Stimulated activated effector memory CD8-positive, alpha-beta T cell treated with anti-CD3 and anti-CD28 coated beads, Interleukin-12 subunit alpha, Interleukin-12 subunit beta, amount 100 ng/mL, for 72 hours (primary cell): ENCODE measurements around the gene ELOVL2.
A peak's percentile ranks its signal among the peaks of the same experiment; 100 is the strongest.
"Not testable (repeated sequence)": the region's sequence is repeated elsewhere in the genome, so short reads cannot be mapped to it uniquely, and the experiment has no call there.

Source experiments
- ATAC-seq: fragments of 150-1000 bp; cut with Tn5 transposase; 2 replicates; pipeline ENCODE4 v1.10.0; 2021
- DNase-seq, 2 donors: peaks; one replicate each; pipeline ENCODE4 v3.0.0; 2021 to 2022; ENCODE audit warnings: low spot score in 2 of 2
- H3K27ac Mint-ChIP-seq: one replicate; pipeline ENCODE4 v1.8.0; 2022; ENCODE audit warnings: mild to moderate bottlenecking, mixed read lengths
- H3K36me3 Mint-ChIP-seq: one replicate; pipeline ENCODE4 v1.8.0; 2022; ENCODE audit warnings: mild to moderate bottlenecking, mixed read lengths
- H3K4me1 Mint-ChIP-seq: one replicate; pipeline ENCODE4 v1.8.0; 2022; ENCODE audit warnings: mixed read lengths
- H3K4me3 Mint-ChIP-seq: one replicate; pipeline ENCODE4 v1.8.0; 2022; ENCODE audit warnings: mild to moderate bottlenecking, mixed read lengths
- H3K9me3 Mint-ChIP-seq: one replicate; pipeline ENCODE4 v1.8.0; 2022; ENCODE audit warnings: mixed read lengths

ELOVL2 gene

DNA sequence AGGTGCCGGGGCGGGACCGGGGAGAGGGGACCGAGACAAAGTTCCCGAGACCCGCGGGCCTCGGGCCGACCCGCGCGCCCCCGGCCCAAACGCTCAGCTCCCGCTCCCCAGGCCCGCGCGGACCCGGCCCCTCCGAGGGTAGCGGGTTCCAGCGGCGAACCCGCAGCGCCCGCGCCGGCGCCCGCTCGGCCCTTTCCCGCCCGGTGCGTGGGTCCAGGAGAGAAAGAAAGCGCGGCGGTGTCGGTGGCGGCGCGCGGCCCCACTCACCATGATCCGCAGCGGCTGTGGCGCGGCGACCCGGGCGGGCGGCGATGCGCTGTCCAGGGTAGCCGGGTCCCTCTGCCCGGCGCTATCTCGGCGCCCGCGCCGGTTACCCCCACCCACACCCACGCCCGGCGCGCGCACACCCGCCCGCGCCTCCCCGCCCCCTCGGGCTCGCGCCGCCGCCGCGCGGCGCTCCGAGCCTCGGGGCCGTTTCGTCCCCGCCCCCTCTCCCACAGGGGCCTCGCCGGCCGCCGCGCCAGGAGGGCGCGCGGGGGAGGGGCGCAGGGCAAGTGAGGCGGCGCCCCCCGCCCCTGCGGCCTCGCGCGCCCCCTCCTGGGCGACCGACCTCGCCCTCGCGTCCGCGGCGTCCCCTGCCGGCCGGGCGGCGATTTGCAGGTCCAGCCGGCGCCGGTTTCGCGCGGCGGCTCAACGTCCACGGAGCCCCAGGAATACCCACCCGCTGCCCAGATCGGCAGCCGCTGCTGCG, at the start of gene ELOVL2:
Gene ELOVL2, minus strand, starts transcription at position 345 of the 751 bp plus-strand sequence. Its CDS starts 75 bp downstream, at position 270.
- H3K4me1 Mint-ChIP-seq = peaks cover 16% of the 10 kb centered on the region
- DNase-seq (peak; percentile 10 to 54), ATAC-seq (peak; percentile 73)
- H3K36me3 Mint-ChIP-seq = no peaks in the 10 kb centered on the region
- H3K4me3 Mint-ChIP-seq = peak within 1 kb of the TSS; percentile 64
- H3K9me3 Mint-ChIP-seq = no peaks in the 10 kb centered on the region
- no peak within 1 kb of the TSS for H3K27ac Mint-ChIP-seq

DNA sequence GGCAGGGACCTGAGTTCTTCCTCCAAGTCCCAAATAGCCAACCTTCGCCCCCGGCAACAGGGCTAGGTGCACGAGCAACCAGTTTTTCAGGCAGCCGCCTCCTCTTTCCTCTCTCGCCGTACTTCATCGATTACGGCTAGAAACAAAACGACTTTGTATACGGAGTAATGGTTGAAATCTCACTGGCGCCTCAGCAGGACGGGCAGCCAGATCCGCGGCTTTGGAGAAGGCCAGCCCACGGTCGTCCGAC, 49.2 kb upstream of the ELOVL2 start:
- no peak for DNase-seq
- Mint-ChIP-seq H3K27ac (peak overlapping the region; percentile 97), H3K4me1 (peaks cover 29% of the 10 kb centered on the region), H3K36me3 (peaks cover 21% of the 10 kb centered on the region), H3K9me3 (no peaks in the 10 kb centered on the region), H3K4me3 (peak overlapping the region; percentile 94)
- peak; percentile 20 for ATAC-seq

DNA sequence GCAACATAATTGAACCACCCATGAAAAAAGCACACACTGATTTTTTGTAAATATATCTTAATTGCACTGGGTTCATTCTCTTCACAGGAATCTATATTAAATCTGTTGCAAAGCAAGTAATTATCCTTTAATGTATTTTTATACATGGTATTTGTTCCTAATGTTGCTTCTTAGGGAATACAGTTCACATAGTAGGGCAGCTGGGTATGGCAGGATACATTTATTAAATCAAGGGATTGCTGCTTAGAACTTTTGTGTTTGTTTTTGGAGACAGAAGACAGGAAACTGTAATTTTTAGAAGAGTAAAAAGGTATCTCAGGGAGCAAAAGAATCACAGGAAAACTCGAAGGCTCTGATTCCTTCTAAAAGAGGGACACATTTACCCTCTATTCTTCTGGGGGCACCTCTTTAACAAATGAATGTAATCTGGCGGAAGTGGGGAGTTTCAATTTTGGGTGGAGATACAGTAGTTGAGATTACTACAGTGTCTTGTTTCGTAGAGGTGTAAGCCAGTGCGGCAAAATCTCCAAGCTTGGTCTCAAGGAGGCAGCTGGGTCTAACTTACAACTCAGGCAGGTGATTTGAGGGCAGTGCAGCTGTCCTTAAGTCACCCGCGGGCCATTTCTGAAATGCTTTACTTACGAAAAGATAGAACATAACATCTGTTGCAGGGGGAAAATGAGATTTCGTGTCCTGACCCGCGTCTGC, 48.7 kb upstream of the ELOVL2 start:
- ATAC-seq (peak; percentile 33), DNase-seq (peak in 1 of 2 donors; percentile 7)
- Mint-ChIP-seq H3K4me1 (peaks cover 29% of the 10 kb centered on the region), H3K36me3 (peaks cover 21% of the 10 kb centered on the region), H3K9me3 (no peaks in the 10 kb centered on the region), H3K27ac (peak overlapping the region; percentile 97), H3K4me3 (peak overlapping the region; percentile 94)

DNA sequence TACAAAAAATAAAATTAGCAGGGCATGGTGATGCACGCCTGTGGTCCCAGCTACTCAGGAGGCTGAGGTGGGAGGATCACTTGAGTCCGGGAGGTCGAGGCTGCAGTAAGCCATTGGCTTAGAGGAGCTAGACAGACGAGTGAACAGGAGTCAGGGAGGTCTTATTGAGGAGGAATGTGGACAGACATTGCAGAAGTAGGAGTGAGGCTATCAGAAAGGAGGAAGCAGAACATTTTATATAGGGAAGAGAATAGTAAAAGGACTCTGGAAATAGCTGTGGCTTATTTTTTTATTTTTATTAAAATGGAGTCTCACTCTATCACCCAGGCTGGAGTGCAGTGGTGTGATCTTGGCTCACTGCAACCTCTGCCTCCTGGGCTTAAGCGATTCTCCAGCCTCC, 47.0 kb upstream of the ELOVL2 start:
- DNase-seq, H3K36me3 Mint-ChIP-seq, ATAC-seq, H3K27ac Mint-ChIP-seq, H3K9me3 Mint-ChIP-seq, H3K4me3 Mint-ChIP-seq: not testable (repeated sequence)
- peaks cover 24% of the 10 kb centered on the region for H3K4me1 Mint-ChIP-seq

- H3K27ac Mint-ChIP-seq = no peak overlapping the region
- peaks cover 6% of the 10 kb centered on the region for H3K36me3 Mint-ChIP-seq
- no peak for DNase-seq
- H3K9me3 Mint-ChIP-seq = no peaks in the 10 kb centered on the region
- peaks cover 12% of the 10 kb centered on the region for H3K4me1 Mint-ChIP-seq
- H3K4me3 Mint-ChIP-seq = no peak overlapping the region
- no peak for ATAC-seq
These were observed 45.6 kb upstream of the ELOVL2 start for GRCh38 chr6:11089695-11090094.

GRCh38 chr6:11087141-11087812, 43.2 kb upstream of the ELOVL2 start:
- H3K4me3 Mint-ChIP-seq, H3K36me3 Mint-ChIP-seq, H3K27ac Mint-ChIP-seq, DNase-seq, H3K9me3 Mint-ChIP-seq, H3K4me1 Mint-ChIP-seq, ATAC-seq: not testable (repeated sequence)

DNA sequence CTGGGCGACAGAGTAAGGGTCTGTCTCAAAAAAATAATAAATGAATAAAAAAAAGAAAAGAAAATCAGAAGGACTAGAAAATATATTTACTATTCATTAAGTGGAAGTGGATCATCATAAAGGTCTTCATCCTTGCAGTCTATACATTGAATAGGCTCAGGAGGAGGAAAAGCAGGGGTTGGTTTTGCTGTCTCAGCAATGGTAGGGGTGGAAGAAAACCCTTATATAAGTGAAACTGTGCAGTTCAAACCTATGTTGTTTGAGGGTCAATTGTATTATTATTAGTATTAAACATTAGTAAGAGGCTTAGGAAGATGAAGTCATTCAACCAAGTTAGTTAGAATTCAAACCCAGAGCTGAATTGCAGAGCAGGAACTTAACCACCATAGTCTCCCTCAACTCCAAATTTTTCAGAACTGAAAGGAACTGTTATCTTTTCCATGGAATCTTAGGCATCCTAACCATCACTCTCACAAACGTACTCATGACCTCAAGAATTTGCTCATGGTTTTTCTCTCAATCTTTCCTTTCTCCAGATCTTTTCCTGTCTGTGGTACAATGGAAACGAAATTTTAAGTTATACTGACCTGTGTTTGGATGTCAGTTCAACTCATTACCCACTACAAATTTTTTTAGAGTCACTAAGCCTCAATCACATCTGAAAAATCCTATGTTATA, 41.8 kb upstream of the ELOVL2 start:
- DNase-seq (no peak), ATAC-seq (no peak)

GRCh38 chr6:11083956-11084355, 39.9 kb upstream of the ELOVL2 start:
- no peak for DNase-seq
- no peaks in the 10 kb centered on the region for H3K4me1 Mint-ChIP-seq
- H3K27ac Mint-ChIP-seq = no peak overlapping the region
- no peaks in the 10 kb centered on the region for H3K36me3 Mint-ChIP-seq
- H3K4me3 Mint-ChIP-seq = no peak overlapping the region
- no peaks in the 10 kb centered on the region for H3K9me3 Mint-ChIP-seq
- no peak for ATAC-seq

More for the DNA sequence above, 41.8 kb upstream of the ELOVL2 start:
- Mint-ChIP-seq H3K9me3 (no peaks in the 10 kb centered on the region), H3K4me1 (no peaks in the 10 kb centered on the region), H3K36me3 (no peaks in the 10 kb centered on the region), H3K27ac (no peak overlapping the region), H3K4me3 (no peak overlapping the region)

DNA sequence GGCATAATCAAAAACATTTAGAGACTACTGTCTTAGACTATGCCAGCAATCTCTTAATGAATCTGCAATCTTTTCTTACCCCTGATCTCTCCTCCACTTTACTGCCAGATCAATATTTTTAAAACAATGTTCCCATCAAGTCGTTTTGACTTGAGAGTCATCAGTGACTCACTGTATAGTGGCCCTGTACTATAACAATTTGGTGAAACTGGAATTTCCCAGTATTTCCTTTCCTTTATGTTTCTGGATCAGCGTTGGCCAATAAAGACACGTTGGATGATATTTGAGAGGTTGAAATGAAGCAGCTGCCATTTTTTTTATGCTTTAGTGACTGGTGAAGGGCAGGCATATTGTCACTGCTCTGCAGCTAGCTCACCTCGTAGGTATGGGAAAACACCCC, 39.4 kb upstream of the ELOVL2 start:
- Mint-ChIP-seq H3K9me3 (no peaks in the 10 kb centered on the region), H3K36me3 (no peaks in the 10 kb centered on the region), H3K27ac (no peak overlapping the region), H3K4me3 (no peak overlapping the region), H3K4me1 (no peaks in the 10 kb centered on the region)
- DNase-seq (no peak), ATAC-seq (no peak)

DNA sequence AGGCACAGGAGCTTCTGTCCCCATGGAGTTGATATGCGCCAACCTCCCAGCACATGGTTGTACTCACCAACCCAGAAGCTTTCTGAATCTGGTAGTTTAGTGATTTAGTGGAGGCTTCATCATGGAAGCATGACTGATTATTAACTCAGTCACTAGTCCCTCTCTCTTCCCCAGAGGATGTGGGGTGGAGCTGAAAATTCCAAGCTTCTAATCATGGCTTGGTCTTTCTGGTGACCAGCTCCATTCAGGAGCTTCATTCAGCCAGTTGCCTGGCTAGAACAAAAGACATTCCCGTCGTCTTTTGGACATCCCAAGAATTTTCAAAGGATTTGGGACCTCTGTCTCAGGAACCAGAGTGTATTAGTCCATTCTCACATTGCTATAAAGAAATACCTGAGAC, 36.2 kb upstream of the ELOVL2 start:
- no peak overlapping the region for H3K4me3 Mint-ChIP-seq
- no peak overlapping the region for H3K27ac Mint-ChIP-seq
- DNase-seq (no peak), ATAC-seq (no peak)
- H3K4me1 Mint-ChIP-seq = no peaks in the 10 kb centered on the region
- H3K36me3 Mint-ChIP-seq = no peaks in the 10 kb centered on the region
- H3K9me3 Mint-ChIP-seq = no peaks in the 10 kb centered on the region

- Mint-ChIP-seq H3K36me3 (no peaks in the 10 kb centered on the region), H3K4me3 (no peak overlapping the region), H3K4me1 (no peaks in the 10 kb centered on the region), H3K9me3 (no peaks in the 10 kb centered on the region), H3K27ac (no peak overlapping the region)
- ATAC-seq (no peak), DNase-seq (no peak)
These were observed 34.2 kb upstream of the ELOVL2 start for GRCh38 chr6:11078266-11078665.

DNA sequence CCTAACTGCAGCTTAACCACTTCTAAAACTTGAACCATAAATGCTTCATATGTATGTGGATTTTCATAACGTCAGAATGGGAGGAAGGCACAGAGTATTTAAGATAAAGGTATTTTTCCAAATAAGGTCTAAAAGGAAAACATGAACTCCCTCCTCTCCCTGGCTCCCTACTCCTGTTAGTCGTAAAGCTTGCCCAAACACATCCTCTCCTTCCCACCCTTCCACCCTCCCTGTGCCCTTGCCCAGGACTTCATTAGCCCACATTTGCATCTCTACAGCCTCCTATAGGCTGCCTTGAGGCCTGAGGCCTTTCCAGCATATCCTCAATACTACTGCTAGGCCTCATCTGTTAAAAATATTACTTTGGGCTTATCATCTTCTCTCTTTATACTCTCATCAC, 32.4 kb upstream of the ELOVL2 start:
- Mint-ChIP-seq H3K27ac (no peak overlapping the region), H3K9me3 (no peaks in the 10 kb centered on the region), H3K4me3 (no peak overlapping the region), H3K4me1 (no peaks in the 10 kb centered on the region), H3K36me3 (no peaks in the 10 kb centered on the region)
- DNase-seq (no peak), ATAC-seq (no peak)

DNA sequence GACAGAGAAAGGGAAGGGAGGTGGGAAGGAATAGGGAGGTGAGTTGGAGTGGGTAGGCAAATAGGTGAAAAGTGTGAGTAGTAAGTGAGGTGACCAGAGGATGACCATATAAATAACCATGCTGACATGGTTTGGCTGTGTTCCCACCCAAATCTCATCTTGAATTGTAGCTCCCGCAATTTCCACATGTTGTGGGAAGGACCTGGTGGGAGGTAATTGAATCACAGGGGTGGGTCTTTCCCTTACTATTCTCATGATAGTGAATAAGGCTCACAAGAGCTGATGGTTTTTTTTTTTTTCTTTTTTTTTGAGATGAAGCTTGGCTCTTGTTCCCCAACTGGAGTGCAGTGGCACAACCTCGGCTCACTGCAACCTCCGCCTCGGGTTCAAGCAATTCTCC, 28.0 kb upstream of the ELOVL2 start:
- H3K9me3 Mint-ChIP-seq = no peaks in the 10 kb centered on the region
- no peak overlapping the region for H3K27ac Mint-ChIP-seq
- ATAC-seq = no peak

DNA sequence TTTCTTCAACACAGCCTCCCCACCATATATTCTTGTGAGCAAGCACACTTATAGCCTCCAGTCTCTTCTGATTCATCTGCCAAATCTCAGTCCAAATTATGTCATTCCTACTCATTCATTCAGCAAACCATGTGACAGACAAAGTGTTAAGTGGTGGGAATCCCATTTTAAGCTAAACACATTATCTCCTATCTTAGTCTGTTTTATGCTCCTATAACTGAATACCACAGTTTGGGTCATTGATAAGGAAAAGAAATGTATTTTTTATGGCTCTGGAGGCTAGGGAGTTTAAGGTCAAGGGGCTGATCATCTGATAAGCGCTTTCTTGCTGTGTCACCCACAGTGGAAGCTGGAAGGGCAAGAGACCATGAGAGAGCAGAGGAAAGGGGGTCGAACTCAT, 25.7 kb upstream of the ELOVL2 start:
- no peaks in the 10 kb centered on the region for H3K4me1 Mint-ChIP-seq
- no peaks in the 10 kb centered on the region for H3K9me3 Mint-ChIP-seq
- ATAC-seq = no peak
- no peaks in the 10 kb centered on the region for H3K36me3 Mint-ChIP-seq
- H3K27ac Mint-ChIP-seq = no peak overlapping the region
- DNase-seq = no peak
- H3K4me3 Mint-ChIP-seq = no peak overlapping the region

More for the DNA sequence above, 28.0 kb upstream of the ELOVL2 start:
- Mint-ChIP-seq H3K4me1 (no peaks in the 10 kb centered on the region), H3K4me3 (no peak overlapping the region), H3K36me3 (no peaks in the 10 kb centered on the region)
- DNase-seq = no peak

DNA sequence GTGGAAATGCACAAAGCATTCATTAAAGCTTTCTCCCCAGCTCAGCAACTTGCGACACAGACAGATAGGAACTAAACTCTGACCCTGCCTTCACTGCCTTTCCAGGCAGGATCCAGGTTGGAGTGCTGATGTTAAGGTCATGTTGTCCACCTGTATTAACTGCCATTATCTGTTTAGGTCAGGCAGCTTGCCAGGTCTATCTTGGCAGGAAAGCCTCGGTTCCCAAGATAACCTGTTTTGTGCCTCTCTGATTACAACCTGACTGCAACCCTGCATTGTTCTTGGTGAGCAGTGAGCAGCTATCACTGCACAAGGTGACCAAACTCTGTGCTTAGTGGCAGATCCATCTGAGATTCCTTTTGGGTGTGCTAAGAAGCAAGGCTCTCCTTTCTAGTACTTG, 23.2 kb upstream of the ELOVL2 start:
- no peak overlapping the region for H3K4me3 Mint-ChIP-seq
- no peak for ATAC-seq

More for the DNA sequence above, 23.2 kb upstream of the ELOVL2 start:
- Mint-ChIP-seq H3K4me1 (no peaks in the 10 kb centered on the region), H3K36me3 (no peaks in the 10 kb centered on the region), H3K27ac (no peak overlapping the region), H3K9me3 (no peaks in the 10 kb centered on the region)
- no peak for DNase-seq
